Measurements from ENCODE around the gene OR4E2. TPM values are rescaled to one million over a fixed set of nuclear protein-coding genes. Genes with fewer than 3 reads are reported as not detected.

Gene OR4E2
- total and polyA plus RNA-seq, 4 donors, result not detected

- WGBS, 2 donors, result 95 to 97% methylated on average over 5 of the region's 5 CpGs
- ATAC-seq (ENCODE audit: insufficient read depth, low FRiP score) (no peak), DNase-seq (no peak)
- TF ChIP-seq CTCF (IDR thresholded peaks at IDR 0.05; ENCODE audit: control extremely low read depth, extremely low read depth), result no peak
- H3K4me3 ChIP-seq, result no peak overlapping the region
- H3K27ac ChIP-seq (ENCODE audit: low read depth in 1 of 2, low read length in 1 of 2), result no peak overlapping the region
- peaks cover 0 to 6% (median 0%) of the 10 kb centered on the region in 4 donors for H3K9me3 ChIP-seq (ENCODE audit: control insufficient read depth in 4 of 4, insufficient read depth in 3 of 4, low read length in 3 of 4)
- H3K4me1 ChIP-seq (ENCODE audit: control insufficient read depth in 5 of 5, insufficient read depth in 5 of 5, low read length in 5 of 5), result peaks cover 0 to 5% (median 0%) of the 10 kb centered on the region in 5 donors
- H3K9ac ChIP-seq (ENCODE audit: insufficient read depth in 1 of 2, low read length in 2 of 2), result no peak overlapping the region
- H3K27me3 ChIP-seq (ENCODE audit: control insufficient read depth in 3 of 3, insufficient read depth in 3 of 3, low read length in 2 of 3), result peaks cover 0 to 2% (median 0%) of the 10 kb centered on the region in 3 donors
- H3K36me3 ChIP-seq (ENCODE audit: control insufficient read depth in 4 of 4, insufficient read depth in 4 of 4, low read length in 4 of 4), result no peaks in the 10 kb centered on the region
Measured at GRCh38 chr14:21654215-21654614, 580 bp downstream of the OR4E2 start.

GRCh38 chr14:21656980-21657379 is 3.3 kb downstream of the OR4E2 start:
- Histone ChIP-seq H3K9me3 (ENCODE audit: control insufficient read depth in 4 of 4, insufficient read depth in 3 of 4, low read length in 3 of 4) (peaks cover 0 to 6% (median 0%) of the 10 kb centered on the region in 4 donors), H3K27me3 (ENCODE audit: control insufficient read depth in 3 of 3, insufficient read depth in 3 of 3, low read length in 2 of 3) (peaks cover 0 to 2% (median 0%) of the 10 kb centered on the region in 3 donors), H3K4me3 (no peak overlapping the region), H3K36me3 (ENCODE audit: control insufficient read depth in 4 of 4, insufficient read depth in 4 of 4, low read length in 4 of 4) (no peaks in the 10 kb centered on the region), H3K9ac (ENCODE audit: insufficient read depth in 1 of 2, low read length in 2 of 2) (no peak overlapping the region), H3K27ac (ENCODE audit: low read depth in 1 of 2, low read length in 1 of 2) (no peak overlapping the region), H3K4me1 (ENCODE audit: control insufficient read depth in 5 of 5, insufficient read depth in 5 of 5, low read length in 5 of 5) (peaks cover 0 to 5% (median 0%) of the 10 kb centered on the region in 5 donors)
- 31 to 48% methylated on average over 1 of the region's 1 CpG for WGBS, 2 donors
- TF ChIP-seq CTCF (IDR thresholded peaks at IDR 0.05; ENCODE audit: control extremely low read depth, extremely low read depth), result no peak
- ATAC-seq (ENCODE audit: insufficient read depth, low FRiP score) (no peak), DNase-seq (no peak)

- Histone ChIP-seq H3K27ac (ENCODE audit: low read depth in 1 of 2, low read length in 1 of 2) (no peak overlapping the region), H3K36me3 (ENCODE audit: control insufficient read depth in 4 of 4, insufficient read depth in 4 of 4, low read length in 4 of 4) (no peaks in the 10 kb centered on the region), H3K4me1 (ENCODE audit: control insufficient read depth in 5 of 5, insufficient read depth in 5 of 5, low read length in 5 of 5) (no peaks in the 10 kb centered on the region), H3K27me3 (ENCODE audit: control insufficient read depth in 3 of 3, insufficient read depth in 3 of 3, low read length in 2 of 3) (no peaks in the 10 kb centered on the region), H3K9ac (ENCODE audit: insufficient read depth in 1 of 2, low read length in 2 of 2) (no peak overlapping the region), H3K4me3 (no peak overlapping the region), H3K9me3 (ENCODE audit: control insufficient read depth in 4 of 4, insufficient read depth in 3 of 4, low read length in 3 of 4) (peaks cover 0 to 7% (median 0%) of the 10 kb centered on the region in 4 donors)
- 66 to 84% methylated on average over 3 of the region's 3 CpGs for WGBS, 2 donors
- TF ChIP-seq CTCF (IDR thresholded peaks at IDR 0.05; ENCODE audit: control extremely low read depth, extremely low read depth), result no peak
- ATAC-seq (ENCODE audit: insufficient read depth, low FRiP score) (no peak), DNase-seq (no peak)
Measured at GRCh38 chr14:21668377-21668776, 14.7 kb downstream of the OR4E2 start.

- no peak for ATAC-seq (ENCODE audit: insufficient read depth, low FRiP score)
Measured at GRCh38 chr14:21669284-21669683, 15.6 kb downstream of the OR4E2 start.

More at GRCh38 chr14:21669284-21669683, 15.6 kb downstream of the OR4E2 start:
- Histone ChIP-seq H3K27ac (ENCODE audit: low read depth in 1 of 2, low read length in 1 of 2) (no peak overlapping the region), H3K36me3 (ENCODE audit: control insufficient read depth in 4 of 4, insufficient read depth in 4 of 4, low read length in 4 of 4) (no peaks in the 10 kb centered on the region), H3K4me1 (ENCODE audit: control insufficient read depth in 5 of 5, insufficient read depth in 5 of 5, low read length in 5 of 5) (no peaks in the 10 kb centered on the region), H3K9ac (ENCODE audit: insufficient read depth in 1 of 2, low read length in 2 of 2) (no peak overlapping the region), H3K4me3 (no peak overlapping the region), H3K9me3 (ENCODE audit: control insufficient read depth in 4 of 4, insufficient read depth in 3 of 4, low read length in 3 of 4) (peaks cover 0 to 7% (median 0%) of the 10 kb centered on the region in 4 donors), H3K27me3 (ENCODE audit: control insufficient read depth in 3 of 3, insufficient read depth in 3 of 3, low read length in 2 of 3) (no peaks in the 10 kb centered on the region)
- DNase-seq, result no peak
- TF ChIP-seq CTCF (IDR thresholded peaks at IDR 0.05; ENCODE audit: control extremely low read depth, extremely low read depth), result no peak
